Mesothelial cell of epicardium (in vitro differentiated cells): ENCODE results near the gene PCSK5. TPM values are rescaled to one million over a fixed set of nuclear protein-coding genes. Genes with fewer than 3 reads are reported as not detected.
A peak's percentile ranks its signal among the peaks of the same experiment; 100 is the strongest.

Source experiments
- DNase-seq, 2 experiments: peaks; one replicate each; pipeline ENCODE4 v3.0.0; 2021; ENCODE audit warnings: low spot score in 2 of 2; ENCODE audit not compliant: unreplicated experiment in 2 of 2
- H3K27ac Mint-ChIP-seq: 2 replicates; pipeline ENCODE4 v1.8.0; 2021; ENCODE audit warnings: mixed read lengths
- H3K27me3 Mint-ChIP-seq: 2 replicates; pipeline ENCODE4 v1.8.0; 2021; ENCODE audit warnings: low read depth, mixed read lengths
- H3K36me3 Mint-ChIP-seq: 2 replicates; pipeline ENCODE4 v1.8.0; 2021; ENCODE audit warnings: mixed read lengths
- H3K4me1 Mint-ChIP-seq: 2 replicates; pipeline ENCODE4 v1.8.0; 2021; ENCODE audit warnings: mixed read lengths
- H3K4me3 Mint-ChIP-seq: 2 replicates; pipeline ENCODE4 v1.8.0; 2021; ENCODE audit warnings: mild to moderate bottlenecking, moderate library complexity, mixed read lengths
- H3K9me3 Mint-ChIP-seq: 2 replicates; pipeline ENCODE4 v1.8.0; 2021; ENCODE audit warnings: mixed read lengths
- CTCF ChIP-seq: fragments of 200-600 bp; sonication (generic); IDR thresholded peaks from one replicate; pipeline ENCODE4 v1.5.0; 2021; ENCODE audit warnings: antibody characterized with exemption; ENCODE audit not compliant: unreplicated experiment
- total RNA-seq: library from RNA; stranded (reverse); gene quantifications from 3 replicates; pipeline ENCODE4 v1.2.1, GENCODE V29; 2021

PCSK5 gene
- total RNA-seq, 1 donor from 2014 or later, result 15.7 TPM

DNA sequence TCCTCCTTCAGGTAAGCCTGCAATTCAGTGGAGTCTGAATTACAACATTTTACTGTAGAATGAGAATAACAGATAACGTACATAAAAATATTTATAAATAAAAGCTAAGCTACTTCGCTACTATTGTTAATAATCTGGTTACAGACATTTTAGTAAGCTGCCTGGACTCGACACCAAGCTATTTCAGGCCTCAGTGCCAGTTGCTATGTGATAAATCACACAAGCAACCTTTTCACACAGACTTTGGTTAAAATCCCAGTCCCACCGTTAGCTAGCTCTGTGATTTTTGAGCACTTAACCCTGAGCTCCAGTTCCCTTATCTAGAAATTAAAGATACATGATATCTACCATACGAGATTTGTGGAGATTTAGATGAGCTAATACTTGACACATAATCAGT, 403.8 kb downstream of the PCSK5 start:
- DNase-seq, result no peak
- Mint-ChIP-seq H3K27ac (no peak overlapping the region), H3K4me3 (no peak overlapping the region), H3K4me1 (peaks cover 31% of the 10 kb centered on the region), H3K9me3 (no peaks in the 10 kb centered on the region), H3K27me3 (no peaks in the 10 kb centered on the region), H3K36me3 (no peaks in the 10 kb centered on the region)
- no peak for TF ChIP-seq CTCF

DNA sequence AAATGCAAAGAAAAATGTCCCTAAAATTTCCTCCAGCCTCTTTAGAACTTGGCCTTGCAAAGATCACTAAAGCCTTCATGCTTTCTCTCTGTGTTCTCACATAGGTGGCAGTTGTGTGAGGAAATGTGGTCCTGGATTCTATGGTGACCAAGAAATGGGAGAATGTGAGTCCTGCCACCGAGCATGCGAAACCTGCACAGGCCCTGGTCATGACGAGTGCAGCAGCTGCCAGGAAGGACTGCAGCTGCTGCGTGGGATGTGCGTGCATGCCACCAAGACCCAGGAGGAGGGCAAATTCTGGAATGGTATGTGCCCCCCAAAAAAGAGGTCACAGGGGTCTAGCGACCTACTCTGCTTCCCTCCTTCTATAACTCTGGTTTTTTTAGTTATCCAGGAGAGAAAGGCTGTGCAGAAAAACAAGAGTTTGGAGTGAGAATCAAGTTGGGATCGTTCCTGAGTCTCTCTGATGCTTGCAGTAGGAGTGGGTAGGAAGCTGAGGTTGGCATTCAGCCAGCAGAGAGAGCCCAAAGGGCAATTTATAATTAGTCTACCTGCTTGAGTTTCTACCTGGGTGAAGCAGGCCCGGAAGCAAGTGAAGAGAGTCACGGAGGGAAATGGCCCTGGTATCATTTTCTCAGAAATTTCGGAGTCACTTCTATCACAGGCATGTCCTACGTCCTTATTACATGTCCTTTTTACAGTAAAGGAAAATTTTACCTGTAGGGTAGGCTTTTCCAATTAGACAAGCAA, 406.3 kb downstream of the PCSK5 start:
- Mint-ChIP-seq H3K36me3 (no peaks in the 10 kb centered on the region), H3K27ac (no peak overlapping the region), H3K27me3 (no peaks in the 10 kb centered on the region), H3K9me3 (no peaks in the 10 kb centered on the region), H3K4me1 (peaks cover 31% of the 10 kb centered on the region), H3K4me3 (peak overlapping the region; percentile 51)
- no peak for DNase-seq
- no peak for TF ChIP-seq CTCF

DNA sequence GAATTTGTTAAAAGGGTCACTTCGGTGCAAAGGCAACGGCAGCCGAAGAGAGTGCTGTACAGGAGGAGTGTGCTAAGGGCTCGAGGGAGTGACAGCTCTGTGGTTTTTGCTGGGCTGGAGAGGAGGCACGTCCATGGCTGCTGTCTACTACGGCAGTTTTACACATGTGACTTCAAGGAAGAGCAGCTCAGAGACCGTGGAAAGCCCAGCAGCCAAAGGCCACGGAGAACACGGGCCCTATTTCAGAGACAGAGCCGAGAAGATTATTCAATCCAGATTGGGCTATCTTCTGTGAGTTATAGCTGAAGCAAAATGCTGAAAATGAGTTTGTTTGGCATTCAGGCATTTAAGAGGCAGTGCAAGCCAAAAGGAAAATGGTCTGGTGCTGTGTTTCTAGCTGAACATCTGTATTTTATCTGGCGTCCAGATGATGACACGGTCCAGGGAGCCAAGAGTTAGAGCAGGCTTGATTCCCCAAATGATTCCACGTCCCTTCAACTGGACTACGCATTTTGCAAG, 407.3 kb downstream of the PCSK5 start:
- peak overlapping the region; percentile 51 for H3K4me3 Mint-ChIP-seq
- H3K9me3 Mint-ChIP-seq, result no peaks in the 10 kb centered on the region
- TF ChIP-seq CTCF, result no peak
- no peaks in the 10 kb centered on the region for H3K36me3 Mint-ChIP-seq
- peaks cover 28% of the 10 kb centered on the region for H3K4me1 Mint-ChIP-seq
- DNase-seq, result no peak
- H3K27ac Mint-ChIP-seq, result peak overlapping the region; percentile 70
- no peaks in the 10 kb centered on the region for H3K27me3 Mint-ChIP-seq

GRCh38 chr9:76298521-76299144, 408.2 kb downstream of the PCSK5 start:
- Mint-ChIP-seq H3K4me1 (peaks cover 29% of the 10 kb centered on the region), H3K27me3 (no peaks in the 10 kb centered on the region), H3K27ac (peak overlapping the region; percentile 74), H3K9me3 (no peaks in the 10 kb centered on the region), H3K4me3 (no peak overlapping the region), H3K36me3 (no peaks in the 10 kb centered on the region)
- no peak for TF ChIP-seq CTCF
- no peak for DNase-seq

- Mint-ChIP-seq H3K27me3 (peaks cover 1% of the 10 kb centered on the region), H3K27ac (no peak overlapping the region), H3K4me3 (no peak overlapping the region), H3K36me3 (no peaks in the 10 kb centered on the region), H3K9me3 (no peaks in the 10 kb centered on the region), H3K4me1 (peaks cover 18% of the 10 kb centered on the region)
- no peak for DNase-seq
- no peak for TF ChIP-seq CTCF
Observed at GRCh38 chr9:76302543-76302942, 412.1 kb downstream of the PCSK5 start.
